HepG2 (cell line): ENCODE data around the gene MTHFD1L. TPM values are rescaled to one million over a fixed set of nuclear protein-coding genes. Genes with fewer than 3 reads are reported as not detected.

Source experiments
- CAMTA2 ChIP-seq: sonication (generic); formaldehyde crosslinking; IDR thresholded peaks from 2 replicates; pipeline ENCODE4 v1.4.0; 2020; ENCODE audit warnings: mild to moderate bottlenecking, missing genetic modification reagents, borderline replicate concordance
- CERS6 ChIP-seq: sonication (generic); formaldehyde crosslinking; IDR thresholded peaks from 2 replicates; pipeline ENCODE4 v1.5.0; 2020; ENCODE audit warnings: missing genetic modification reagents
- GLMP ChIP-seq: sonication (generic); formaldehyde crosslinking; IDR thresholded peaks from 2 replicates; pipeline ENCODE4 v1.9.0; 2021; ENCODE audit warnings: missing genetic modification reagents, mild to moderate bottlenecking, borderline replicate concordance
- JDP2 ChIP-seq: sonication (generic); formaldehyde crosslinking; IDR thresholded peaks from 2 replicates; pipeline ENCODE4 v1.8.1; 2022; ENCODE audit warnings: missing genetic modification reagents, borderline replicate concordance
- NCOR1 ChIP-seq: fragments of 200-600 bp; sonication (generic); IDR thresholded peaks from 2 replicates; pipeline ENCODE4 v1.7.0; 2017; ENCODE audit warnings: antibody characterized with exemption, low read length, borderline replicate concordance
- NR2F2 ChIP-seq: IDR thresholded peaks from 2 replicates; pipeline ENCODE4 v1.6.1; 2012; ENCODE audit warnings: low read depth, inconsistent platforms, borderline replicate concordance
- PHF20 ChIP-seq: sonication (generic); formaldehyde crosslinking; IDR thresholded peaks from 2 replicates; pipeline ENCODE4 v1.5.0; 2020; ENCODE audit warnings: mild to moderate bottlenecking, missing genetic modification reagents
- POLR2G ChIP-seq: fragments of 200-400 bp; formaldehyde crosslinking; IDR thresholded peaks from 2 replicates; pipeline ENCODE4 v1.6.1; 2018; ENCODE audit warnings: mild to moderate bottlenecking, low read depth, low read length, moderate library complexity
- PREB ChIP-seq: sonication (generic); formaldehyde crosslinking; IDR thresholded peaks from 2 replicates; pipeline ENCODE4 v1.4.0; 2020; ENCODE audit warnings: missing genetic modification reagents
- RBFOX2 ChIP-seq: fragments of 200-400 bp; formaldehyde crosslinking; IDR thresholded peaks from 2 replicates; pipeline ENCODE4 v1.6.1; 2017; ENCODE audit warnings: low read depth, mild to moderate bottlenecking, low read length
- SIX4 ChIP-seq: sonication (generic); formaldehyde crosslinking; IDR thresholded peaks from 2 replicates; pipeline ENCODE4 v1.4.0; 2020; ENCODE audit warnings: missing genetic modification reagents
- STAG1 ChIP-seq: sonication (generic); formaldehyde crosslinking; IDR thresholded peaks from 2 replicates; pipeline ENCODE4 v1.4.0; 2020; ENCODE audit warnings: missing genetic modification reagents
- STAT5B ChIP-seq: sonication (generic); formaldehyde crosslinking; IDR thresholded peaks from 2 replicates; pipeline ENCODE4 v1.4.0; 2020; ENCODE audit warnings: missing genetic modification reagents
- TRIM22 ChIP-seq: fragments of 450-650 bp; IDR thresholded peaks from 2 replicates; pipeline ENCODE4 v1.6.1; 2017
- ZNF281 ChIP-seq: sonication (generic); formaldehyde crosslinking; IDR thresholded peaks from 2 replicates; pipeline ENCODE4 v1.4.0; 2020; ENCODE audit warnings: missing genetic modification reagents, borderline replicate concordance
- ZNF605 ChIP-seq: sonication (generic); formaldehyde crosslinking; IDR thresholded peaks from 2 replicates; pipeline ENCODE4 v1.8.0; 2022; ENCODE audit warnings: mild to moderate bottlenecking, missing genetic modification reagents
- ZNF670 ChIP-seq: sonication (generic); formaldehyde crosslinking; IDR thresholded peaks from 2 replicates; pipeline ENCODE4 v1.8.0; 2022; ENCODE audit warnings: mild to moderate bottlenecking, missing genetic modification reagents, borderline replicate concordance
- ZNF687 ChIP-seq: sonication (generic); formaldehyde crosslinking; IDR thresholded peaks from 2 replicates; pipeline ENCODE4 v1.5.1; 2020; ENCODE audit warnings: mild to moderate bottlenecking, missing genetic modification reagents, moderate library complexity
- polyA plus RNA-seq, 8 experiments: library from polyadenylated mRNA; depleted of rRNA in 3 of 8; stranded (reverse) in 7 of 8; unstranded in 1 of 8; fragments of >200 nt; fragmentation: Illumina TruSeq in 4 of 8; extraction: Trizol in 4 of 8; gene quantifications; 2 replicates each; pipeline versions ENCODE4 v1.2.1 to v1.2.3, GENCODE V29; 2011 to 2016; ENCODE audit warnings: low read depth in 4 of 8, missing spikeins in 1 of 8, mixed read lengths in 1 of 8; ENCODE audit not compliant: insufficient read depth in 1 of 8
- total RNA-seq, 5 experiments: library from RNA; depleted of rRNA; stranded (reverse); fragments of >200 nt; fragmentation: Illumina TruSeq; extraction: Trizol; gene quantifications; 2 replicates each; pipeline ENCODE4 v1.2.3, GENCODE V29; 2016; ENCODE audit warnings: low read depth in 1 of 5

MTHFD1L gene
- total and polyA plus RNA-seq, 2 of the 13 experiments (the other 11 are each of a cell fraction or from before 2014, with no cell fraction given), result 24.0 to 39.6 TPM

GRCh38 chr6:151060096-151060765 lies 194.7 kb downstream of the MTHFD1L start (continued):
- TF ChIP-seq POLR2G, result no peak
- TF ChIP-seq CERS6 (CRISPR knock-in tag), result no peak
- no peak; the same call in 1 of the 2 replicates for TF ChIP-seq ZNF670
- TF ChIP-seq TRIM22, result no peak
- no peak for TF ChIP-seq GLMP (CRISPR knock-in tag)
- no peak for TF ChIP-seq CAMTA2 (CRISPR knock-in tag)
- TF ChIP-seq STAG1 (CRISPR knock-in tag), result no peak
- peak; percentile 85 for TF ChIP-seq ZNF687
- no peak; the same call in 1 of the 2 replicates for TF ChIP-seq NCOR1
- 0 out of 2 replicates have a peak, but pooled peaks have one; percentile 47 for TF ChIP-seq ZNF605 (CRISPR knock-in tag)
- TF ChIP-seq NR2F2, result 0 out of 2 replicates have a peak, but pooled peaks have one; percentile 54
- TF ChIP-seq JDP2, result no peak
- TF ChIP-seq STAT5B (CRISPR knock-in tag), result no peak
- TF ChIP-seq SIX4 (CRISPR knock-in tag), result no peak
- TF ChIP-seq PREB, result no peak
- no peak for TF ChIP-seq ZNF281 (CRISPR knock-in tag)
- TF ChIP-seq PHF20 (CRISPR knock-in tag), result no peak
- no peak for TF ChIP-seq RBFOX2
